Neuron (in vitro differentiated cells): ENCODE data around the gene WDR83.

Experiments
- H2AFZ ChIP-seq: one replicate; pipeline ENCODE4 v1.6.1; 2013; ENCODE audit warnings: low read depth, mild to moderate bottlenecking, inconsistent platforms, low read length, moderate library complexity
- H3K27me3 ChIP-seq: one replicate; pipeline ENCODE4 v1.6.1; 2013; ENCODE audit warnings: low read length; ENCODE audit not compliant: insufficient read depth
- H3K36me3 ChIP-seq: one replicate; pipeline ENCODE4 v1.6.1; 2013; ENCODE audit warnings: low read length; ENCODE audit not compliant: insufficient read depth
- H3K4me1 ChIP-seq: one replicate; pipeline ENCODE4 v1.6.1; 2013; ENCODE audit warnings: low read length; ENCODE audit not compliant: insufficient read depth
- H3K4me3 ChIP-seq: 2 replicates; pipeline ENCODE4 v1.5.1; 2013; ENCODE audit warnings: mild to moderate bottlenecking, low read length, moderate library complexity
- H3K9me3 ChIP-seq: one replicate; pipeline ENCODE4 v1.6.1; 2013; ENCODE audit warnings: low read length

WDR83 gene

DNA sequence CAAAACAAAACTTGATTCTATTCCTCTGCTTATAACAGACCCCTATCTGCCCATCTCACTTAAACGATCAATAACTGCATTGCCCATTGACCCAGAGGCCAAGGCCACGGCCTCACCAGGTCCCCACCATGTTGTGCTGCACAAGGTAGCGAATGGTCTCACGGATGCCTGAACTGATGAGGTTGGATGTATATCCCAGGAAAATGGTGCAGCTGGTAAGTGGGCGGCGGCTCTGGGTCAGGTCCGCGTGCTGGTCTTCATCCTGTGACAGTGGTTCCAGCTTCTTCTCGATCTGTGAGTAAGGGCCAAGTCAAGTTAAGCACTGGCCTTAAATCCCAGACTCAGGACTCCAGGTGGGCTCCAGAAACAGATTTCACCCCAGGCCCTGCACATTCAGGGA is 13.4 kb downstream of the WDR83 start:
- Histone ChIP-seq H3K27me3 (no peaks in the 10 kb centered on the region), H3K4me1 (no peaks in the 10 kb centered on the region), H3K4me3 (no peak overlapping the region), H3K9me3 (no peaks in the 10 kb centered on the region), H2AFZ (no peak overlapping the region), H3K36me3 (peaks cover 36% of the 10 kb centered on the region)

DNA sequence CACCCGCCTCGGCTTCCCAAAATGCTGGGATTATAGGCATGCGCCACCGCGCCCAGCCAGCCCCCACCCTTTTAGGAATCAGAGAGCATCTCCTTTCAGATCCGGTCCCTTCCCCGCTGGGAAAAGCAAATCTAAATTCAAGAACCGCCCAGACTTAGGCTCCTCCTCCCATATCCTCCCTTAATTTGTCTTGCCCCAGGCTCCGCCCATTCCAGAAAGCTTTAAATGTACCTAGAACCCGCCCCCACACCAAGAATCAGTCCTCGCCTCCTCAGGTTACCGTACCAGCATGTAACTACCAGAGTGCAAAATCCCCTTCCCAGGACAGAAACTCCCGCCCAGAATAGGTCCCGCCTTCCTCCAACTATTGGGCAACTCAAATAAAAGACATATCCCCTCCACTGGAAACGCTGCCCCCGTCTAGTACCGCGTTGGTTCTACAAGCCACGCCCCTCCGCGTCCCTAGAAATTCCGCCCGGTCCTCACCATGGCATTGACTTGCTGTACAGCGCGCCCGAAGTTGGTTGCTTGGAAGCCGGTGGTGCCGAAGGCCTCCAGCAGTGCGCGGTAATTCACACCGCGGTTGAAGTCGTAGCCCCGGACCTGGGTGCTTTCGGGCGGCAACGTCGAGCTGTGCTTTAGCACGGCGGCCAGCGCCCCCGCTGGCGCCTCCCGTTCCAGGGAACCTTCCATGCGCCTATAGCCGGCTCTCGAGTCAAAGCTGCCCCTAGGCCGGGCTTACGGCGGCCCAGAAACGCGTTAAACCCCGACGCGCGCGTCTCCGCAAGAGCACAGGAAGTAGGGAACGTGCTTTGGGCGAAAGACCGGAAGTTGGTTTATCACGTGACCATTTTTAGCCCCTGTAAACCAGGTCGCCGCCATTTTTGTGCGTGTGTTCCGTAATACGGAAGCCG is 14.7 kb downstream of the WDR83 start, which contains the start of gene DHPS:
DHPS (minus strand) TSS at position 807 of the 914 bp plus-strand sequence; CDS start at position 693, 114 bp downstream.
- H3K27me3 ChIP-seq: no peaks in the 10 kb centered on the region
- peaks cover 24% of the 10 kb centered on the region for H3K36me3 ChIP-seq
- no peaks in the 10 kb centered on the region for H3K4me1 ChIP-seq
- peak within 1 kb of the TSS; percentile 24 for H2AFZ ChIP-seq
- H3K9me3 ChIP-seq: no peaks in the 10 kb centered on the region
- peak within 1 kb of the TSS; percentile 88 for H3K4me3 ChIP-seq

GRCh38 chr19:12685831-12686230 is 19.2 kb downstream of the WDR83 start:
- H3K4me1 ChIP-seq: no peaks in the 10 kb centered on the region
- H3K9me3 ChIP-seq: no peaks in the 10 kb centered on the region
- H3K4me3 ChIP-seq: no peak overlapping the region
- H3K27me3 ChIP-seq: no peaks in the 10 kb centered on the region
- H3K36me3 ChIP-seq: peaks cover 15% of the 10 kb centered on the region
- H2AFZ ChIP-seq: no peak overlapping the region

DNA sequence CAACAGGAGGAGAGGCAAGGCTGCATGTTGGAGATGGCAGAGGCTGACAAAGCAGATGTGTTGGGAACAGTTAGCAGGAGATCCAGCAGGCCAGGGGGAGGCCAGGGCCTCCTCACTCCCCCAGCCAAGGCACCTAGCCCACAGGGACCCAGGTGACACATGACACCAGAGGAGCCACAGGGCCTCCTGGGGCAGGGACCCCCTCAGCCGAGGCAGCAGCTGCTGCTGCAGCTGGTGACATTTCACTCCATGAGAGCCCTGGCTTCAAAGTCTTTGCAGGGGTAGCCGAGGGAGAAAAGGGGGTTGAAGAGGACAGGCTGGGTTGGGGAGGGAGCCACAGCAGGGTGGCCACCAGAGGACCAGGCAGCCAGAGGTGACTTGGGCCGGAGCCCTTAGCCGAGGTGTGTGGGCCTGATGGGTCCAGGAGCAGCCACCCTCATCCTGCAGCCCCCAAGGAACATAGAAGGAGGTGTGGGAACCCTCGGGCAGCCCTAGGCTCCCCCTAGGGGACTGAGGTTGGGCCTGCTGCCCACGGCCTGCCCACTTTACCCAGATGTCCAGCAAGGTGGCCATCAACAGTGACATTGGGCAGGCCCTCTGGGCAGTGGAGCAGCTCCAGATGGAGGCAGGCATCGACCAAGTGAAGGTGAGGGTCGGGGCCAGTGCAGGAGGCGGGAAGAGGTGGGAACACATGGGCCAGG is 21.0 kb downstream of the WDR83 start, which contains the start of gene GNG14:
GNG14 (plus strand) TSS at position 503 of the 701 bp plus-strand sequence; CDS start at position 554, 51 bp downstream.
- Histone ChIP-seq H3K4me1 (no peaks in the 10 kb centered on the region), H3K4me3 (no peak within 1 kb of the TSS), H3K36me3 (peaks cover 18% of the 10 kb centered on the region), H2AFZ (no peak within 1 kb of the TSS), H3K9me3 (no peaks in the 10 kb centered on the region), H3K27me3 (no peaks in the 10 kb centered on the region)

DNA sequence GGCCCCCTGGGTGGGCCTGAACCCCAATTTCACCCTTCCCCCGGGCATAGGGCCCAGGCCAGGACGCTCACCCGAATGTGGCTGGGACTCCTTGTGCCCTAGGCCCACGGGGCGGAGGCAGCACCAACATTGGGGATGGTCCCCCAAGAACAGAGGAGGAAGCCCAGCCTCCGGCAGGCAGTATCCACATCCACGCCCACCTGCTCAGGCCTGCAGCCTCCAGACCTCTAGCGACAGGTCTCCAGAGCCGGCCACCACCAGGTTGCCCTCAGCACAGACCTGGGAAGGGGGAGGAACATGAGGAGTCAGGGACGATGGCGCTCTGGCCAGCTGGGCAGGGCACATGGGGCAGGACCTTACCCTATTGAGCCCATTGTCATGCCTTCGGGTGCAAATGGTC is 22.4 kb downstream of the WDR83 start:
- Histone ChIP-seq H3K36me3 (peaks cover 20% of the 10 kb centered on the region), H3K27me3 (no peaks in the 10 kb centered on the region), H3K4me3 (no peak overlapping the region), H2AFZ (no peak overlapping the region), H3K4me1 (no peaks in the 10 kb centered on the region), H3K9me3 (no peaks in the 10 kb centered on the region)

- H3K36me3 ChIP-seq: peaks cover 20% of the 10 kb centered on the region
- H3K27me3 ChIP-seq: no peaks in the 10 kb centered on the region
- H3K4me1 ChIP-seq: no peaks in the 10 kb centered on the region
- no peak overlapping the region for H2AFZ ChIP-seq
- no peaks in the 10 kb centered on the region for H3K9me3 ChIP-seq
- no peak overlapping the region for H3K4me3 ChIP-seq
These were observed 23.1 kb downstream of the WDR83 start for GRCh38 chr19:12689581-12690216.

DNA sequence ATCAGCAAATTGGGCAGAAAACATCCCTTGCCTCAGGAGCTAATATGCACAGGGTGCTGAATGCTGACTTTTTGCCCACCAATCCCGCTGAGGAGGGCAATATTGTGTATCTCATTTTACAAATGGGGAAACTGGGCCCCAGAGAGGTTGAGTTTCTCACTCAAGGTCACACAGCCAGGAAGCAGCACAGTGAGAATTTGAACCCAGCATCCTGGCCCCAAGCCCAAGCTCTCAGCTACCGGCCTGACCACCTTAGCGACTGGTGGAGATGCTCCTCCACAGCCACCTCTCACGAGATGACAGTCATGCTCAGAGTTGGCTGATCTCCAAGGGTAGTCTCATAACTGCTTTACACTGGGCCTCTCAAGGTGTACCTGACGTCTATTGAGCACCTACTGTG is 26.4 kb downstream of the WDR83 start:
- no peak overlapping the region for H2AFZ ChIP-seq
- H3K36me3 ChIP-seq: peaks cover 21% of the 10 kb centered on the region
- H3K4me3 ChIP-seq: no peak overlapping the region
- no peaks in the 10 kb centered on the region for H3K27me3 ChIP-seq
- peaks cover 10% of the 10 kb centered on the region for H3K4me1 ChIP-seq
- no peaks in the 10 kb centered on the region for H3K9me3 ChIP-seq

GRCh38 chr19:12694641-12695040 is 28.0 kb downstream of the WDR83 start:
- peaks cover 10% of the 10 kb centered on the region for H3K4me1 ChIP-seq
- H3K36me3 ChIP-seq: peaks cover 16% of the 10 kb centered on the region
- no peaks in the 10 kb centered on the region for H3K9me3 ChIP-seq
- no peak overlapping the region for H2AFZ ChIP-seq
- no peak overlapping the region for H3K4me3 ChIP-seq
- H3K27me3 ChIP-seq: no peaks in the 10 kb centered on the region

GRCh38 chr19:12695096-12695495 is 28.5 kb downstream of the WDR83 start:
- H3K27me3 ChIP-seq: no peaks in the 10 kb centered on the region
- H3K4me1 ChIP-seq: peaks cover 10% of the 10 kb centered on the region
- H2AFZ ChIP-seq: no peak overlapping the region
- H3K36me3 ChIP-seq: peaks cover 19% of the 10 kb centered on the region
- H3K4me3 ChIP-seq: peak overlapping the region; percentile 72
- H3K9me3 ChIP-seq: no peaks in the 10 kb centered on the region

DNA sequence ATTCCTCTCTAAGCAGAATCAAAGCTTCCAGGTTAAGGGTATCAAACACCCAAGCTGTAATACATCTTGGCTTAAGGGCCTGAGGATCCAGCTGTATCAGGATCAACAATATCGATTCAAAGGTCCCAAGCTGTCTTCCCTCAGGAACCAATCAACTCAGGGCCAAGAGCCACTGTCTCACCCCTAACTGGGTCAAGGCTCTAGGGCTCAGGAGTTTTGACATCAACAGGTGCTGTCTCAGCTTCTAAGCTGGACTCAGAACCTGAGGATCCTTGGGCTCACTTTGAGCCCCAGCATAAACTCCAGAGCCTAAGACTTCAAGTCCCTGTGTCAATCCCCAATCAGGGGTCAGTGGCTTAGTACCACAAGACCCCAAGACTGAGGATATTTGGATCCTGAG is 28.9 kb downstream of the WDR83 start:
- Histone ChIP-seq H3K9me3 (no peaks in the 10 kb centered on the region), H3K36me3 (peaks cover 22% of the 10 kb centered on the region), H3K4me3 (peak overlapping the region; percentile 72), H3K27me3 (no peaks in the 10 kb centered on the region), H3K4me1 (peaks cover 10% of the 10 kb centered on the region), H2AFZ (no peak overlapping the region)

DNA sequence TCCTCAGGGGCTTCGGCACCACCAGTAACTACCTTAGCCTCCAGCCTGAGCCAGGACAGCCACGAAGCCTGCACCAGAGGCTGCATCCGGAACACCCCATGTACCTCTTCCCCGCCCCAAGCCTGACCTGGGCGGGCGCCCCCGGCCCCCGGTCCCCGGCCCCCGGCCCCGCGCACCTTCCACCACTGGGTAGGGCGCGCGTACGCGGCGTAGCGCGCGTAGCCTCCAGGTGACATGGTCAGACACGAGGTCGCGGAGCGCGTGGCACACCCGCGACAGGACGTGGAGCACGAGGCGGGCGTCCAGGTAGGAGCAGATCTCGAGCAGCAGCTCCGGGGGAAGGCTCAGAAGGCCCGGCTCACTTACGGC is 29.4 kb downstream of the WDR83 start:
- H3K4me1 ChIP-seq: peaks cover 10% of the 10 kb centered on the region
- H3K4me3 ChIP-seq: peak overlapping the region; percentile 72
- no peaks in the 10 kb centered on the region for H3K27me3 ChIP-seq
- peak overlapping the region; percentile 46 for H2AFZ ChIP-seq
- peaks cover 27% of the 10 kb centered on the region for H3K36me3 ChIP-seq
- H3K9me3 ChIP-seq: no peaks in the 10 kb centered on the region

DNA sequence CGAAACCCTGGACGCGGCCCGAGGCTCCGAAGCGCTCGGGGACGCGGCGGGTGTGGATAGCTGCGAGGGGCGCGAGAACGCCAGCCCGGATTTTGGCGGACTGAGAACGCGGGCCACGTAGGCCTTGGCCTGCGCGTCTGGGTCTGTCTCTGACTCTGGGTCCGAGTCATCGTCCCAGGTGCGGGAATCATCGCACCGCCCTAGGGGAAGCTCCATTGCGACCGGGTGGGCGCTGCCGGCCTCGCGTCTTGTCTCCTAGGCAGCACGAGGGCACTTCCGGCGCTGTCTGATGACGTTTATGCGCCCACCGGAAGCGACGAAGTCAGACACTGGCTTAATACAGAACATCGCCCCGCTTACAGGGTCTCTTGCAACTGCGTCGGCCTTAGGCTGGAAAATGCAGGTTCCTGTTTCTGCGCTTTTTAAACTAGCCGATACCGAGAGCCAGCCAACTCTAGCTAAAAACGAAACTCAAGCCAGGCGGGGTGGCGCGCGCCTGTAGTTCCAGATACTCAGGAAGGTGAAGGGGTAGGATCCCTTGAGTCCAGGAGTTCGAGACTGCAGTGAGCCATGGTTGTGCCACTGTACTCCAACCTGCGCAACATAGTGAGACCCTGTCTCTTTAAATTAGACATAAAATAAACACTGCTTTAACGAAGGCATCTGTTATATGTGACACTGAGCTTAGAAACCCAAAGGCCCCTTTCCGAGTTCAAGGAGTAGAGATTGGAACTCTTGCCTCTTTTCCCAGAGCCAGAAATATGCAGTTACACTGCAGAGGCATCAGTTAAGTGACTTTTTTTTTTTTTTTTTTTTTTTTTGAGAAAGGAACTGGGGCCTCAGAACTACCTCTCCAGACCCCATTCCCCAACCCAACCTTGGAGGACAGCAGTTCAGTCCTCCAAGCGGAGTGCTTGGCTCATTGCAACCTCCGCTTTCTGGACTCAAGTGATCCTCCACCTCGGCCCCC is 30.0 kb downstream of the WDR83 start, which contains the start of gene FBXW9:
FBXW9 (minus strand) TSS at position 266 of the 970 bp plus-strand sequence; CDS start at position 216, 50 bp downstream.
- Histone ChIP-seq H3K9me3 (no peaks in the 10 kb centered on the region), H3K4me1 (peaks cover 10% of the 10 kb centered on the region), H3K27me3 (no peaks in the 10 kb centered on the region), H2AFZ (peak within 1 kb of the TSS; percentile 46), H3K36me3 (peaks cover 30% of the 10 kb centered on the region), H3K4me3 (peak within 1 kb of the TSS; percentile 72)
